Adrenal gland (tissue), 5 donors: ENCODE measurements around the gene TSPAN9.

Source experiments
- POLR2A ChIP-seq, 2 donors: fragments of 450-650 bp; IDR thresholded peaks; one replicate each; pipeline ENCODE4 v1.6.1; 2017; ENCODE audit warnings: antibody characterized with exemption in 2 of 2, mild to moderate bottlenecking in 2 of 2, moderate library complexity in 1 of 2
- TF ChIP-seq, protein P1 (sequence below), 6 experiments: fragments of 450-650 bp in 4 of 6; fragments of 200-600 bp in 2 of 6; sonication (generic) in 1 of 6; IDR thresholded peaks; 1 replicate in 5 of 6; 2 replicates in 1 of 6; pipeline versions ENCODE4 v1.5.1 to v1.8.0; 2016 to 2021; ENCODE audit warnings: antibody characterized with exemption in 6 of 6, mild to moderate bottlenecking in 2 of 6, moderate library complexity in 1 of 6
- donor health status: DM: no; HTN: no; CAD: no.

DNA sequence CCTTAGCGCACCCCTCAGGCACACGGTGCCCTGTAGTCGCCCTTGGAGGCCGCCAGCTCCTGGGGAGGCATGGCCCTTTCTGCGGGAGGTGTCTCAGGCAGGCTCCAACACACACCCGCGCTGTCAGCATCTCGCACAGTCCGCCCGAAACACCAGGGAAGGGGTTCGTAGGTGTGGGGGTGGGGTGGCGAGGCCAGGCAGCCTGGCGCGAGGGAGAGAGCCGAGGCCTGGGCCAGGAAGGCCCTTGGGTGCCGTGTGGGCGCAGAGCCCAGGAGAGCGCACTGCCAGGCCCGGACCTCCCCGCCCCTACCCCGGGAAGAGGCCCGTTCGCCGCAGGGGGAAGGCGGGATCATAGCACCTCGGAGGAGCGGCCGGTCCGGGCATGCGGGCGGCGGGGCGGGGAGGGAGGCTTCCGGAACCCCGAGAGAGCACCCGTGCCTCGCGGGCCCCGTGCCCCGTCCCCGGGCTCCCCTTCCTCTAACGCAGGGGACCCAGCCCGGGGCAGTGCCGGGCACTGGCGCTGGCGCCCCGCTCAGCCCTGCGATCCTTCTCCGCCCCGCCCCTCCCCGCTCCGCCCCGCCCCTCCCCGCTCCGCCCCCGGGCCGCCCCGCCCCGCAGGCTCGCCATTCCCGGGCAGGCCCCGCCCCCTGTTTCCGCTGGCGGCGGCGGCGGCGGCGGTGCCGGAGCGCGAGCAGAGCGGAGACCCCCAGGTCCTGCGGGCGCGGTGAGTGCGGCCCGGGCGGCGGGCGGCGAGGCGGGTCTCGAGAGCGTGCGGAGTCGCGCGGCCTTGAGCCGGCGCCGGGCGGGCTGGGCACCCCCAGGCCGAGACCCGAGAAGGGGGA lies at the start of gene TSPAN9:
- TF ChIP-seq, protein P1, sequence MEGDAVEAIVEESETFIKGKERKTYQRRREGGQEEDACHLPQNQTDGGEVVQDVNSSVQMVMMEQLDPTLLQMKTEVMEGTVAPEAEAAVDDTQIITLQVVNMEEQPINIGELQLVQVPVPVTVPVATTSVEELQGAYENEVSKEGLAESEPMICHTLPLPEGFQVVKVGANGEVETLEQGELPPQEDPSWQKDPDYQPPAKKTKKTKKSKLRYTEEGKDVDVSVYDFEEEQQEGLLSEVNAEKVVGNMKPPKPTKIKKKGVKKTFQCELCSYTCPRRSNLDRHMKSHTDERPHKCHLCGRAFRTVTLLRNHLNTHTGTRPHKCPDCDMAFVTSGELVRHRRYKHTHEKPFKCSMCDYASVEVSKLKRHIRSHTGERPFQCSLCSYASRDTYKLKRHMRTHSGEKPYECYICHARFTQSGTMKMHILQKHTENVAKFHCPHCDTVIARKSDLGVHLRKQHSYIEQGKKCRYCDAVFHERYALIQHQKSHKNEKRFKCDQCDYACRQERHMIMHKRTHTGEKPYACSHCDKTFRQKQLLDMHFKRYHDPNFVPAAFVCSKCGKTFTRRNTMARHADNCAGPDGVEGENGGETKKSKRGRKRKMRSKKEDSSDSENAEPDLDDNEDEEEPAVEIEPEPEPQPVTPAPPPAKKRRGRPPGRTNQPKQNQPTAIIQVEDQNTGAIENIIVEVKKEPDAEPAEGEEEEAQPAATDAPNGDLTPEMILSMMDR (IDR thresholded peaks at IDR 0.05), result no peak
- TF ChIP-seq POLR2A (IDR thresholded peaks at IDR 0.05), result peak; percentile 40 to 62
